ENCODE data around the gene MYRFL.

The MYRFL gene

GRCh38 chr12:69897744-69898143, 72.7 kb downstream of the MYRFL start:
- DNase-seq (ENCODE audit: low spot score): no peak

GRCh38 chr12:69898236-69898635, 73.2 kb downstream of the MYRFL start:
- no peak for DNase-seq (ENCODE audit: low spot score)

GRCh38 chr12:69900720-69901131, 75.7 kb downstream of the MYRFL start:
- DNase-seq (ENCODE audit: low spot score): peak; percentile 66

GRCh38 chr12:69901221-69901905, 76.3 kb downstream of the MYRFL start:
- DNase-seq (ENCODE audit: low spot score): no peak

GRCh38 chr12:69903548-69903947, 78.5 kb downstream of the MYRFL start:
- no peak for DNase-seq (ENCODE audit: low spot score)

GRCh38 chr12:69904777-69905176, 79.8 kb downstream of the MYRFL start:
- no peak for DNase-seq (ENCODE audit: low spot score)

GRCh38 chr12:69905801-69906200, 80.8 kb downstream of the MYRFL start:
- no peak for DNase-seq (ENCODE audit: low spot score)

GRCh38 chr12:69906411-69907216, 81.6 kb downstream of the MYRFL start:
- no peak for DNase-seq (ENCODE audit: low spot score)

- no peak for DNase-seq (ENCODE audit: low spot score)
These were observed 83.2 kb downstream of the MYRFL start for GRCh38 chr12:69908203-69908602.

- no peak for DNase-seq (ENCODE audit: low spot score)
These were observed 85.7 kb downstream of the MYRFL start for GRCh38 chr12:69910694-69911093.

GRCh38 chr12:69913526-69913925, 88.5 kb downstream of the MYRFL start:
- no peak for DNase-seq (ENCODE audit: low spot score)

- no peak for DNase-seq (ENCODE audit: low spot score)
These were observed 90.9 kb downstream of the MYRFL start for GRCh38 chr12:69915964-69916363.

- DNase-seq (ENCODE audit: low spot score): no peak
These were observed 91.7 kb downstream of the MYRFL start for GRCh38 chr12:69916544-69917235.

- no peak for DNase-seq (ENCODE audit: low spot score)
These were observed 93.3 kb downstream of the MYRFL start for GRCh38 chr12:69918287-69918686.

- no peak for DNase-seq (ENCODE audit: low spot score)
These were observed 94.5 kb downstream of the MYRFL start for GRCh38 chr12:69919495-69919894.

- DNase-seq (ENCODE audit: low spot score): no peak
These were observed 96.8 kb downstream of the MYRFL start for GRCh38 chr12:69921831-69922230.

- DNase-seq (ENCODE audit: low spot score): no peak
These were observed 98.0 kb downstream of the MYRFL start for GRCh38 chr12:69922999-69923398.

GRCh38 chr12:69925291-69925690, 100.3 kb downstream of the MYRFL start:
- DNase-seq (ENCODE audit: low spot score): no peak

- DNase-seq (ENCODE audit: low spot score): no peak
These were observed 102.1 kb downstream of the MYRFL start for GRCh38 chr12:69927164-69927563.

- DNase-seq (ENCODE audit: low spot score): no peak
These were observed 104.1 kb downstream of the MYRFL start for GRCh38 chr12:69929125-69929524.

- DNase-seq (ENCODE audit: low spot score): no peak
These were observed 104.5 kb downstream of the MYRFL start for GRCh38 chr12:69929531-69929930.

- DNase-seq (ENCODE audit: low spot score): no peak
These were observed 106.5 kb downstream of the MYRFL start for GRCh38 chr12:69931569-69931968.

- DNase-seq (ENCODE audit: low spot score): no peak
These were observed 107.1 kb downstream of the MYRFL start for GRCh38 chr12:69932154-69932553.
